ENCODE results near the gene DLK2.

GRCh38 chr6:43436577-43437282 lies 18.6 kb downstream of the DLK2 start:
- no peak for TF ChIP-seq CTCF (IDR thresholded peaks at IDR 0.05; ENCODE audit: low read depth, low read length)
- no peak for TF ChIP-seq POLR2A (IDR thresholded peaks at IDR 0.05; ENCODE audit: extremely low read depth, insufficient read length)
- no peak for TF ChIP-seq MAX (IDR thresholded peaks at IDR 0.05; ENCODE audit: low read depth, low read length)
- no peak for TF ChIP-seq MYC (IDR thresholded peaks at IDR 0.05; ENCODE audit: low read depth, low read length)

All from NB4 (cell line).